ENCODE results near the gene DNAJC25.

DNA sequence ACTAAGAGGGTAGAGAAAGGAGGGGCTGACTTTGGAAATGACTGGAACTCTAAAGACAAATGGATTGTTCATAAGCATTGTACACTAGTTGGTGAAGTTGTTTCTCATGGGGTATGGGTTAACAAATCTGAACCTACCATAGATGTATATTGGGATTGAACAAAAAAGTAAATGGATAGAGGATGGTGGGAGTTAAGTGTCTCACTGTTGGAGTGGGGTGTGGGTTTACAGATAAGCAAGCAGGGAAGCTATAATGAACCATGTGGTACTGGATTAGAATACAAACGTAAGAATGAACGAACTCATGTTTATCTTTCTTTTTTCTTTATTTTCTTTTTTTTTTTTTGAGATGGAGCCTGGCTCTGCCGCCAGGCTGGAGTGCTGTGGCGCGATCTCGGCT is 48.1 kb downstream of the DNAJC25 start:
- TF ChIP-seq, protein P1, sequence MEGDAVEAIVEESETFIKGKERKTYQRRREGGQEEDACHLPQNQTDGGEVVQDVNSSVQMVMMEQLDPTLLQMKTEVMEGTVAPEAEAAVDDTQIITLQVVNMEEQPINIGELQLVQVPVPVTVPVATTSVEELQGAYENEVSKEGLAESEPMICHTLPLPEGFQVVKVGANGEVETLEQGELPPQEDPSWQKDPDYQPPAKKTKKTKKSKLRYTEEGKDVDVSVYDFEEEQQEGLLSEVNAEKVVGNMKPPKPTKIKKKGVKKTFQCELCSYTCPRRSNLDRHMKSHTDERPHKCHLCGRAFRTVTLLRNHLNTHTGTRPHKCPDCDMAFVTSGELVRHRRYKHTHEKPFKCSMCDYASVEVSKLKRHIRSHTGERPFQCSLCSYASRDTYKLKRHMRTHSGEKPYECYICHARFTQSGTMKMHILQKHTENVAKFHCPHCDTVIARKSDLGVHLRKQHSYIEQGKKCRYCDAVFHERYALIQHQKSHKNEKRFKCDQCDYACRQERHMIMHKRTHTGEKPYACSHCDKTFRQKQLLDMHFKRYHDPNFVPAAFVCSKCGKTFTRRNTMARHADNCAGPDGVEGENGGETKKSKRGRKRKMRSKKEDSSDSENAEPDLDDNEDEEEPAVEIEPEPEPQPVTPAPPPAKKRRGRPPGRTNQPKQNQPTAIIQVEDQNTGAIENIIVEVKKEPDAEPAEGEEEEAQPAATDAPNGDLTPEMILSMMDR (IDR thresholded peaks at IDR 0.05; ENCODE audit: borderline replicate concordance, extremely low read depth, low read length, poor library complexity, severe bottlenecking), result no peak
- no peak for TF ChIP-seq EZH2 (IDR thresholded peaks at IDR 0.05; ENCODE audit: borderline replicate concordance, low read depth, low read length, severe bottlenecking)
